ENCODE data around the gene PIK3C2G. TPM values are rescaled to one million over a fixed set of nuclear protein-coding genes. Genes with fewer than 3 reads are reported as not detected.

PIK3C2G gene
- polyA plus RNA-seq, 3 donors = not detected

GRCh38 chr12:18632848-18633247 is 371.5 kb downstream of the PIK3C2G start:
- intact Hi-C loops (cut with micrococcal nuclease) = no loop called here
- Histone ChIP-seq H3K4me1 (ENCODE audit: control insufficient read depth in 1 of 2, insufficient read depth in 2 of 2, low read length in 2 of 2) (no peaks in the 10 kb centered on the region), H3K27me3 (ENCODE audit: control insufficient read depth in 2 of 2, insufficient read depth in 2 of 2, low read length in 2 of 2) (no peaks in the 10 kb centered on the region), H4K20me1 (ENCODE audit: insufficient read depth, low read length) (no peaks in the 10 kb centered on the region), H3K9me3 (replicated peaks in 1 of 2; ENCODE audit: control insufficient read depth in 1 of 2, insufficient read depth in 1 of 2, low read length in 2 of 2) (peaks cover 4 to 12% of the 10 kb centered on the region in 2 donors), H3K36me3 (replicated peaks in 1 of 2; ENCODE audit: control insufficient read depth in 1 of 2, insufficient read depth in 2 of 2, low read length in 2 of 2) (no peaks in the 10 kb centered on the region), H3K4me3 (replicated peaks in 1 of 3; ENCODE audit: low read depth in 2 of 3, low read length in 3 of 3) (no peak overlapping the region), H3K79me2 (ENCODE audit: insufficient read depth, low read length) (no peaks in the 10 kb centered on the region), H3K4me2 (replicated peaks; ENCODE audit: extremely low read depth, low read length, poor library complexity, severe bottlenecking) (no peak overlapping the region), H3K27ac (ENCODE audit: low read depth in 1 of 2, low read length in 2 of 2) (no peak overlapping the region), H3K9ac (ENCODE audit: insufficient read depth, low read length, poor library complexity, severe bottlenecking) (no peak overlapping the region), H2AFZ (ENCODE audit: insufficient read depth, low read depth, low read length, poor library complexity, severe bottlenecking) (no peak overlapping the region)
- no CpG with 5 or more reads among the region's 2 CpGs for WGBS (ENCODE audit: insufficient coverage)
- TF ChIP-seq, protein P1, sequence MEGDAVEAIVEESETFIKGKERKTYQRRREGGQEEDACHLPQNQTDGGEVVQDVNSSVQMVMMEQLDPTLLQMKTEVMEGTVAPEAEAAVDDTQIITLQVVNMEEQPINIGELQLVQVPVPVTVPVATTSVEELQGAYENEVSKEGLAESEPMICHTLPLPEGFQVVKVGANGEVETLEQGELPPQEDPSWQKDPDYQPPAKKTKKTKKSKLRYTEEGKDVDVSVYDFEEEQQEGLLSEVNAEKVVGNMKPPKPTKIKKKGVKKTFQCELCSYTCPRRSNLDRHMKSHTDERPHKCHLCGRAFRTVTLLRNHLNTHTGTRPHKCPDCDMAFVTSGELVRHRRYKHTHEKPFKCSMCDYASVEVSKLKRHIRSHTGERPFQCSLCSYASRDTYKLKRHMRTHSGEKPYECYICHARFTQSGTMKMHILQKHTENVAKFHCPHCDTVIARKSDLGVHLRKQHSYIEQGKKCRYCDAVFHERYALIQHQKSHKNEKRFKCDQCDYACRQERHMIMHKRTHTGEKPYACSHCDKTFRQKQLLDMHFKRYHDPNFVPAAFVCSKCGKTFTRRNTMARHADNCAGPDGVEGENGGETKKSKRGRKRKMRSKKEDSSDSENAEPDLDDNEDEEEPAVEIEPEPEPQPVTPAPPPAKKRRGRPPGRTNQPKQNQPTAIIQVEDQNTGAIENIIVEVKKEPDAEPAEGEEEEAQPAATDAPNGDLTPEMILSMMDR (IDR thresholded peaks at IDR 0.05) = no peak
- Mint-ChIP-seq H3K9me3 (peaks cover 0 to 18% (median 8%) of the 10 kb centered on the region in 7 donors), H3K4me1 (no peaks in the 10 kb centered on the region), H3K27me3 (ENCODE audit: low read depth in 3 of 3) (no peaks in the 10 kb centered on the region), H3K27ac (no peak overlapping the region), H3K36me3 (no peaks in the 10 kb centered on the region), H3K4me3 (no peak overlapping the region)
- DNase-seq = no peak

- Mint-ChIP-seq H3K36me3 (no peaks in the 10 kb centered on the region), H3K4me3 (no peak overlapping the region), H3K27me3 (ENCODE audit: low read depth in 3 of 3) (no peaks in the 10 kb centered on the region), H3K9me3 (peaks cover 0 to 18% (median 5%) of the 10 kb centered on the region in 7 donors), H3K27ac (no peak overlapping the region), H3K4me1 (no peaks in the 10 kb centered on the region)
- no peaks in the 10 kb centered on the region for H4K20me1 ChIP-seq (ENCODE audit: insufficient read depth, low read length)
- no peak for DNase-seq
- TF ChIP-seq, protein P1 (IDR thresholded peaks at IDR 0.05) = no peak
- H3K27me3 ChIP-seq (ENCODE audit: control insufficient read depth in 2 of 2, insufficient read depth in 2 of 2, low read length in 2 of 2) = no peaks in the 10 kb centered on the region
- no peaks in the 10 kb centered on the region for H3K4me1 ChIP-seq (ENCODE audit: control insufficient read depth in 1 of 2, insufficient read depth in 2 of 2, low read length in 2 of 2)
- no peaks in the 10 kb centered on the region for H3K79me2 ChIP-seq (ENCODE audit: insufficient read depth, low read length)
- H3K9ac ChIP-seq (ENCODE audit: insufficient read depth, low read length, poor library complexity, severe bottlenecking) = no peak overlapping the region
- H3K36me3 ChIP-seq (replicated peaks in 1 of 2; ENCODE audit: control insufficient read depth in 1 of 2, insufficient read depth in 2 of 2, low read length in 2 of 2) = no peaks in the 10 kb centered on the region
- H3K27ac ChIP-seq (ENCODE audit: low read depth in 1 of 2, low read length in 2 of 2) = no peak overlapping the region
- no peak overlapping the region for H3K4me2 ChIP-seq (replicated peaks; ENCODE audit: extremely low read depth, low read length, poor library complexity, severe bottlenecking)
- 89% methylated on average over 4 of the region's 4 CpGs for WGBS (ENCODE audit: insufficient coverage)
- peaks cover 4 to 12% of the 10 kb centered on the region in 2 donors for H3K9me3 ChIP-seq (replicated peaks in 1 of 2; ENCODE audit: control insufficient read depth in 1 of 2, insufficient read depth in 1 of 2, low read length in 2 of 2)
- no peak overlapping the region for H2AFZ ChIP-seq (ENCODE audit: insufficient read depth, low read depth, low read length, poor library complexity, severe bottlenecking)
- intact Hi-C loops (cut with micrococcal nuclease) = no loop called here
- H3K4me3 ChIP-seq (replicated peaks in 1 of 3; ENCODE audit: low read depth in 2 of 3, low read length in 3 of 3) = no peak overlapping the region
Measured at GRCh38 chr12:18634382-18634781, 373.1 kb downstream of the PIK3C2G start.

Measured in CD14-positive monocyte (primary cell).